HG02678 (cell line): Measurements from ENCODE around the gene PTX3.

Experiments
- ATAC-seq: cut with Tn5 transposase; IDR thresholded peaks from one replicate; pipeline ENCODE4 v1.9.1; 2021; ENCODE audit warnings: mild to moderate bottlenecking, moderate library complexity; ENCODE audit not compliant: unreplicated experiment

PTX3 gene

GRCh38 chr3:157436583-157437291 is at the start of gene PTX3:
TSS of gene PTX3 (plus strand) at chr3:157436850. CDS start at chr3:157436934, 84 bp downstream.
- no peak for ATAC-seq

- ATAC-seq, result no peak
Observed at GRCh38 chr3:157387708-157388435, 48.8 kb upstream of the PTX3 start.

- ATAC-seq, result no peak
Observed at GRCh38 chr3:157388976-157389375, 47.7 kb upstream of the PTX3 start.

- ATAC-seq, result no peak
Observed at GRCh38 chr3:157390713-157391515, 45.7 kb upstream of the PTX3 start.

- ATAC-seq, result no peak
Observed at GRCh38 chr3:157392104-157392503, 44.5 kb upstream of the PTX3 start.

- no peak for ATAC-seq
Observed at GRCh38 chr3:157393113-157393512, 43.5 kb upstream of the PTX3 start.

- ATAC-seq, result no peak
Observed at GRCh38 chr3:157394411-157394810, 42.2 kb upstream of the PTX3 start.

- ATAC-seq, result no peak
Observed at GRCh38 chr3:157398598-157398997, 38.1 kb upstream of the PTX3 start.

- ATAC-seq, result no peak
Observed at GRCh38 chr3:157404381-157404780, 32.3 kb upstream of the PTX3 start.

- ATAC-seq, result no peak
Observed at GRCh38 chr3:157405457-157405856, 31.2 kb upstream of the PTX3 start.

GRCh38 chr3:157406394-157406793 is 30.3 kb upstream of the PTX3 start:
- ATAC-seq, result no peak

GRCh38 chr3:157407769-157408168 is 28.9 kb upstream of the PTX3 start:
- ATAC-seq, result no peak

GRCh38 chr3:157408499-157409149 is 28.0 kb upstream of the PTX3 start:
- ATAC-seq, result no peak

GRCh38 chr3:157409516-157409915 is 27.1 kb upstream of the PTX3 start:
- ATAC-seq, result no peak

GRCh38 chr3:157410945-157411344 is 25.7 kb upstream of the PTX3 start:
- ATAC-seq, result no peak

- ATAC-seq, result no peak
Observed at GRCh38 chr3:157412323-157412855, 24.3 kb upstream of the PTX3 start.

- no peak for ATAC-seq
Observed at GRCh38 chr3:157414861-157415260, 21.8 kb upstream of the PTX3 start.

- ATAC-seq, result no peak
Observed at GRCh38 chr3:157416347-157417087, 20.1 kb upstream of the PTX3 start.

GRCh38 chr3:157417247-157417646 is 19.4 kb upstream of the PTX3 start:
- no peak for ATAC-seq

- no peak for ATAC-seq
Observed at GRCh38 chr3:157418104-157418503, 18.5 kb upstream of the PTX3 start.
